ENCODE results near the gene MEX3C. TPM values are rescaled to one million over a fixed set of nuclear protein-coding genes. Genes with fewer than 3 reads are reported as not detected.

Gene MEX3C
- total and polyA plus RNA-seq, 2 donors from 2014 or later, result 9.5 to 36.6 TPM

GRCh38 chr18:51196118-51196810 is 1.2 kb downstream of the MEX3C start:
- intact Hi-C loops (cut with DNase I), result no loop called here
- FAIRE-seq, result no peak
- TF ChIP-seq CTCF (IDR thresholded peaks at IDR 0.05; ENCODE audit: borderline replicate concordance, extremely low read depth, insufficient read depth), result no peak
- Histone ChIP-seq H3K9ac (ENCODE audit: low read length in 3 of 3) (peak overlapping the region; percentile 51 to 91 (median 65)), H3K36me3 (ENCODE audit: control insufficient read depth in 2 of 3, insufficient read depth in 3 of 3, low read length in 3 of 3) (no peaks in the 10 kb centered on the region), H3K9me3 (ENCODE audit: control insufficient read depth in 2 of 3, insufficient read depth in 1 of 3, low read length in 3 of 3) (no peaks in the 10 kb centered on the region), H3K27ac (ENCODE audit: low read depth in 2 of 2, low read length in 2 of 2) (peak overlapping the region; percentile 91 to 93), H3K27me3 (ENCODE audit: control insufficient read depth, insufficient read depth, low read length) (no peaks in the 10 kb centered on the region), H3K4me3 (ENCODE audit: low read length in 3 of 3) (peak overlapping the region; percentile 71 to 92 (median 88)), H3K4me1 (ENCODE audit: control insufficient read depth in 2 of 3, insufficient read depth in 2 of 3, low read depth in 1 of 3, low read length in 3 of 3) (peaks cover 2 to 20% (median 17%) of the 10 kb centered on the region in 3 donors)
- peak in 4 of 5 donors; percentile 29 to 88 (median 63) for DNase-seq

- Histone ChIP-seq H3K27me3 (ENCODE audit: control insufficient read depth, insufficient read depth, low read length) (no peaks in the 10 kb centered on the region), H3K4me1 (ENCODE audit: control insufficient read depth in 2 of 3, insufficient read depth in 2 of 3, low read depth in 1 of 3, low read length in 3 of 3) (peaks cover 2 to 20% (median 19%) of the 10 kb centered on the region in 3 donors), H3K4me3 (ENCODE audit: low read length in 3 of 3) (peak overlapping the region; percentile 71 to 92 (median 88)), H3K27ac (ENCODE audit: low read depth in 2 of 2, low read length in 2 of 2) (peak overlapping the region; percentile 91 to 93), H3K9ac (ENCODE audit: low read length in 3 of 3) (peak overlapping the region; percentile 11 to 91 (median 65)), H3K9me3 (ENCODE audit: control insufficient read depth in 2 of 3, insufficient read depth in 1 of 3, low read length in 3 of 3) (no peaks in the 10 kb centered on the region), H3K36me3 (ENCODE audit: control insufficient read depth in 2 of 3, insufficient read depth in 3 of 3, low read length in 3 of 3) (peaks cover 0 to 2% (median 0%) of the 10 kb centered on the region in 3 donors)
- no peak for TF ChIP-seq CTCF (IDR thresholded peaks at IDR 0.05; ENCODE audit: borderline replicate concordance, extremely low read depth, insufficient read depth)
- intact Hi-C loops (cut with DNase I), result no loop called here
- FAIRE-seq, result no peak
- peak in 4 of 5 donors; percentile 80 to 95 (median 87) for DNase-seq
Observed at GRCh38 chr18:51195451-51196117, 1.9 kb downstream of the MEX3C start.

GRCh38 chr18:51195086-51195450 is 2.4 kb downstream of the MEX3C start:
- Histone ChIP-seq H3K4me3 (ENCODE audit: low read length in 3 of 3) (peak overlapping the region; percentile 71 to 92 (median 88)), H3K9me3 (ENCODE audit: control insufficient read depth in 2 of 3, insufficient read depth in 1 of 3, low read length in 3 of 3) (no peaks in the 10 kb centered on the region), H3K4me1 (ENCODE audit: control insufficient read depth in 2 of 3, insufficient read depth in 2 of 3, low read depth in 1 of 3, low read length in 3 of 3) (peaks cover 2 to 20% (median 19%) of the 10 kb centered on the region in 3 donors), H3K27ac (ENCODE audit: low read depth in 2 of 2, low read length in 2 of 2) (peak overlapping the region in 1 of 2 donors; percentile 18), H3K9ac (ENCODE audit: low read length in 3 of 3) (peak overlapping the region; percentile 11 to 91 (median 65)), H3K36me3 (ENCODE audit: control insufficient read depth in 2 of 3, insufficient read depth in 3 of 3, low read length in 3 of 3) (peaks cover 0 to 2% (median 0%) of the 10 kb centered on the region in 3 donors), H3K27me3 (ENCODE audit: control insufficient read depth, insufficient read depth, low read length) (no peaks in the 10 kb centered on the region)
- no peak for DNase-seq
- FAIRE-seq, result no peak
- TF ChIP-seq CTCF (IDR thresholded peaks at IDR 0.05; ENCODE audit: borderline replicate concordance, extremely low read depth, insufficient read depth), result no peak
- intact Hi-C loops (cut with DNase I), result no loop called here
